Thoracic aorta (tissue), 2 donors: Measurements from ENCODE around the gene PRR23E. TPM values are rescaled to one million over a fixed set of nuclear protein-coding genes. Genes with fewer than 3 reads are reported as not detected.

Experiments
- ATAC-seq: fragments of 150-250 bp; one replicate; pipeline ENCODE4 v1.8.0; 2017; ENCODE audit warnings: low read depth; ENCODE audit not compliant: insufficient number of reproducible peaks, low FRiP score
- DNase-seq: peaks from one replicate; pipeline ENCODE4 v3.0.0-alpha.2; 2020; ENCODE audit warnings: low spot score
- H3K27ac ChIP-seq, 2 donors: fragments of 200-600 bp; sonication (generic); 1 replicate in 1 of 2; 2 replicates in 1 of 2; pipeline ENCODE4 v1.5.1; 2016; ENCODE audit warnings: mild to moderate bottlenecking in 2 of 2, moderate library complexity in 2 of 2
- H3K27me3 ChIP-seq: fragments of 200-600 bp; sonication (generic); replicated peaks from 2 replicates; pipeline ENCODE4 v1.6.0; 2016; ENCODE audit warnings: mild to moderate bottlenecking; ENCODE audit not compliant: insufficient read depth
- H3K36me3 ChIP-seq: fragments of 200-600 bp; sonication (generic); one replicate; pipeline ENCODE4 v1.5.1; 2016
- H3K4me1 ChIP-seq, 2 donors: fragments of 200-600 bp; sonication (generic); 1 replicate in 1 of 2; 2 replicates in 1 of 2; pipeline versions ENCODE4 v1.5.1 to v1.6.0; 2016; ENCODE audit warnings: low read depth in 2 of 2, mild to moderate bottlenecking in 1 of 2; ENCODE audit not compliant: control insufficient read depth in 1 of 2
- H3K4me3 ChIP-seq: fragments of 200-600 bp; sonication (generic); 2 replicates; pipeline ENCODE4 v1.5.1; 2016; ENCODE audit warnings: mild to moderate bottlenecking
- H3K9me3 ChIP-seq: fragments of 200-600 bp; sonication (generic); 2 replicates; pipeline ENCODE4 v1.5.1; 2016
- CTCF ChIP-seq: fragments of 200-600 bp; sonication (generic); IDR thresholded peaks from one replicate; pipeline ENCODE4 v1.5.1; 2019; ENCODE audit warnings: antibody characterized with exemption
- total RNA-seq, 2 donors: library from RNA; depleted of rRNA; stranded (reverse); fragments of >200 nt; gene quantifications; one replicate each; pipeline versions ENCODE4 v1.1.0 to v1.2.3, GENCODE V29; 2016

The PRR23E gene
- total RNA-seq, 2 donors from 2014 or later = not detected

- no peaks in the 10 kb centered on the region for H3K36me3 ChIP-seq
- TF ChIP-seq CTCF = no peak
- no peak for DNase-seq
- H3K4me3 ChIP-seq = no peak overlapping the region
- ATAC-seq = no peak
- no peak overlapping the region for H3K27ac ChIP-seq
- H3K9me3 ChIP-seq = no peaks in the 10 kb centered on the region
- H3K4me1 ChIP-seq = no peaks in the 10 kb centered on the region
- no peaks in the 10 kb centered on the region for H3K27me3 ChIP-seq
Observed at GRCh38 chr3:127185268-127185667, 7.7 kb upstream of the PRR23E start.

GRCh38 chr3:127185962-127186674 is 6.8 kb upstream of the PRR23E start:
- Histone ChIP-seq H3K27me3 (no peaks in the 10 kb centered on the region), H3K4me1 (no peaks in the 10 kb centered on the region), H3K9me3 (peaks cover 3% of the 10 kb centered on the region), H3K36me3 (no peaks in the 10 kb centered on the region), H3K4me3 (no peak overlapping the region), H3K27ac (no peak overlapping the region)
- TF ChIP-seq CTCF = no peak
- no peak for ATAC-seq
- no peak for DNase-seq

- H3K4me3 ChIP-seq = no peak overlapping the region
- H3K27me3 ChIP-seq = no peaks in the 10 kb centered on the region
- no peak overlapping the region for H3K27ac ChIP-seq
- peaks cover 3% of the 10 kb centered on the region for H3K9me3 ChIP-seq
- H3K36me3 ChIP-seq = no peaks in the 10 kb centered on the region
- TF ChIP-seq CTCF = no peak
- ATAC-seq (no peak), DNase-seq (no peak)
- H3K4me1 ChIP-seq = no peaks in the 10 kb centered on the region
Observed at GRCh38 chr3:127187316-127187715, 5.6 kb upstream of the PRR23E start.

GRCh38 chr3:127193341-127193740 is 410 bp downstream of the PRR23E start:
- Histone ChIP-seq H3K9me3 (peaks cover 3% of the 10 kb centered on the region), H3K4me3 (no peak overlapping the region), H3K27ac (no peak overlapping the region), H3K36me3 (no peaks in the 10 kb centered on the region), H3K27me3 (no peaks in the 10 kb centered on the region), H3K4me1 (no peaks in the 10 kb centered on the region)
- ATAC-seq (no peak), DNase-seq (no peak)
- TF ChIP-seq CTCF = no peak

- Histone ChIP-seq H3K27ac (no peak overlapping the region), H3K9me3 (peaks cover 3% of the 10 kb centered on the region), H3K4me1 (no peaks in the 10 kb centered on the region), H3K4me3 (no peak overlapping the region), H3K36me3 (no peaks in the 10 kb centered on the region), H3K27me3 (no peaks in the 10 kb centered on the region)
- ATAC-seq (no peak), DNase-seq (no peak)
- no peak for TF ChIP-seq CTCF
Observed at GRCh38 chr3:127193775-127194174, 844 bp downstream of the PRR23E start.
